Activated B cell treated with CpG ODN at 0.5 μM for 24 hours (primary cell): ENCODE data around the gene RMDN2. TPM values are rescaled to one million over a fixed set of nuclear protein-coding genes. Genes with fewer than 3 reads are reported as not detected.

Source experiments
- ATAC-seq: fragments of 200-7000 bp; cut with Tn5 transposase; one replicate; pipeline ENCODE4 v1.10.0; 2021; ENCODE audit warnings: low read depth, mild to moderate bottlenecking, moderate library complexity
- CTCF ChIA-PET: fragments of 350-600 bp; sonication (Branson Sonifier 250); formaldehyde crosslinking; loops from one replicate; lab custom pipeline; 2021; ENCODE audit warnings: antibody characterized with exemption; lab: Charles Lee
- POLR2A ChIA-PET: fragments of 350-600 bp; sonication (Branson Sonifier 250); formaldehyde crosslinking; loops from one replicate; lab custom pipeline; 2021; ENCODE audit warnings: antibody characterized with exemption; lab: Charles Lee
- DNase-seq: peaks from one replicate; pipeline ENCODE4 v3.0.0; 2022
- H3K27ac Mint-ChIP-seq: one replicate; pipeline ENCODE4 v1.8.0; 2020; ENCODE audit warnings: mixed read lengths
- H3K27me3 Mint-ChIP-seq: one replicate; pipeline ENCODE4 v1.8.0; 2021; ENCODE audit warnings: mixed read lengths
- H3K36me3 Mint-ChIP-seq: one replicate; pipeline ENCODE4 v1.8.0; 2021; ENCODE audit warnings: low read depth, mixed read lengths
- H3K4me1 Mint-ChIP-seq: one replicate; pipeline ENCODE4 v1.8.0; 2021; ENCODE audit warnings: mixed read lengths
- H3K4me3 Mint-ChIP-seq: one replicate; pipeline ENCODE4 v1.8.0; 2020; ENCODE audit warnings: mild to moderate bottlenecking, mixed read lengths
- H3K9me3 Mint-ChIP-seq: one replicate; pipeline ENCODE4 v1.8.0; 2020; ENCODE audit warnings: mixed read lengths
- CTCF ChIP-seq: fragments of 200-600 bp; IDR thresholded peaks from one replicate; pipeline ENCODE4 v1.8.0; 2022; ENCODE audit warnings: antibody characterized with exemption, mild to moderate bottlenecking
- intact Hi-C: fragments of 100-400 bp; cut with micrococcal nuclease; formaldehyde crosslinking; loops from one replicate; pipeline ENCODE4 v1.15.1; 2024
- total RNA-seq: library from RNA; stranded (reverse); gene quantifications from 2 replicates; pipeline ENCODE4 v1.2.3, GENCODE V29; 2022

The RMDN2 gene
- total RNA-seq, 1 donor from 2014 or later: 7.0 TPM

GRCh38 chr2:37904993-37905392, 20.1 kb upstream of the RMDN2 start:
- H3K27ac Mint-ChIP-seq: no peak overlapping the region
- H3K27me3 Mint-ChIP-seq: peaks cover 2% of the 10 kb centered on the region
- intact Hi-C loops: no loop called here
- ATAC-seq (no peak), DNase-seq (no peak)
- no peaks in the 10 kb centered on the region for H3K9me3 Mint-ChIP-seq
- ChIA-PET POLR2A (no interaction called here), CTCF (no interaction called here)
- TF ChIP-seq CTCF: no peak
- no peaks in the 10 kb centered on the region for H3K4me1 Mint-ChIP-seq
- H3K36me3 Mint-ChIP-seq: no peaks in the 10 kb centered on the region
- no peak overlapping the region for H3K4me3 Mint-ChIP-seq

- no peak overlapping the region for H3K27ac Mint-ChIP-seq
Observed at GRCh38 chr2:37906131-37906530, 19.0 kb upstream of the RMDN2 start.

GRCh38 chr2:37907501-37908225, 17.4 kb upstream of the RMDN2 start:
- POLR2A ChIA-PET: no interaction called here
- no peaks in the 10 kb centered on the region for H3K9me3 Mint-ChIP-seq
- CTCF ChIA-PET: no interaction called here
- no peaks in the 10 kb centered on the region for H3K4me1 Mint-ChIP-seq
- H3K27me3 Mint-ChIP-seq: peaks cover 1% of the 10 kb centered on the region
- ATAC-seq (no peak), DNase-seq (no peak)
- no peak overlapping the region for H3K27ac Mint-ChIP-seq
- intact Hi-C loops: no loop called here
- no peak for TF ChIP-seq CTCF
- H3K36me3 Mint-ChIP-seq: no peaks in the 10 kb centered on the region
- no peak overlapping the region for H3K4me3 Mint-ChIP-seq

More at GRCh38 chr2:37906131-37906530, 19.0 kb upstream of the RMDN2 start:
- H3K27me3 Mint-ChIP-seq: peaks cover 2% of the 10 kb centered on the region
- no peaks in the 10 kb centered on the region for H3K36me3 Mint-ChIP-seq
- H3K4me3 Mint-ChIP-seq: no peak overlapping the region
- ChIA-PET POLR2A (no interaction called here), CTCF (interaction anchor here (1.0 to 1.3 kb wide), 2 partner anchors 29 to 69 kb away, joined by 3 read pairs; no protein-coding TSS in a partner anchor)
- intact Hi-C loops: no loop called here
- H3K4me1 Mint-ChIP-seq: no peaks in the 10 kb centered on the region
- no peak for TF ChIP-seq CTCF
- DNase-seq: no peak
- no peaks in the 10 kb centered on the region for H3K9me3 Mint-ChIP-seq
- ATAC-seq: no peak

- Mint-ChIP-seq H3K4me1 (no peaks in the 10 kb centered on the region), H3K27ac (no peak overlapping the region), H3K4me3 (no peak overlapping the region), H3K9me3 (no peaks in the 10 kb centered on the region), H3K36me3 (no peaks in the 10 kb centered on the region), H3K27me3 (no peaks in the 10 kb centered on the region)
- no peak for TF ChIP-seq CTCF
- ChIA-PET CTCF (no interaction called here), POLR2A (no interaction called here)
- DNase-seq (no peak), ATAC-seq (no peak)
- intact Hi-C loops: no loop called here
Observed at GRCh38 chr2:37911296-37911873, 13.7 kb upstream of the RMDN2 start.

- Mint-ChIP-seq H3K4me1 (no peaks in the 10 kb centered on the region), H3K27me3 (no peaks in the 10 kb centered on the region), H3K27ac (no peak overlapping the region), H3K4me3 (no peak overlapping the region), H3K36me3 (no peaks in the 10 kb centered on the region), H3K9me3 (no peaks in the 10 kb centered on the region)
- POLR2A ChIA-PET: no interaction called here
- TF ChIP-seq CTCF: no peak
- ATAC-seq (no peak), DNase-seq (no peak)
- intact Hi-C loops: no loop called here
- CTCF ChIA-PET: no interaction called here
Observed at GRCh38 chr2:37912056-37912455, 13.0 kb upstream of the RMDN2 start.
